ENCODE measurements around the gene NR2F1. TPM values are rescaled to one million over a fixed set of nuclear protein-coding genes. Genes with fewer than 3 reads are reported as not detected.

Gene NR2F1
- total and polyA plus RNA-seq, 2 donors (not counting 1 experiment from before 2014, with no cell fraction given) = not detected

- Mint-ChIP-seq H3K4me3 (peak overlapping the region; percentile 65), H3K27ac (no peak overlapping the region), H3K4me1 (peaks cover 19% of the 10 kb centered on the region), H3K9me3 (ENCODE audit: insufficient read depth) (no peaks in the 10 kb centered on the region), H3K27me3 (peaks cover 66% of the 10 kb centered on the region)
- TF ChIP-seq EZH2 (IDR thresholded peaks at IDR 0.05; ENCODE audit: borderline replicate concordance, insufficient read depth, low read depth, low read length, poor library complexity, severe bottlenecking) (no peak), CTCF (IDR thresholded peaks at IDR 0.05) (no peak)
- peak overlapping the region; percentile 49 for H2AFZ ChIP-seq (ENCODE audit: insufficient read depth, low read depth, low read length, poor library complexity, severe bottlenecking)
- no peaks in the 10 kb centered on the region for H3K79me2 ChIP-seq (ENCODE audit: control insufficient read depth, insufficient read depth, low read length)
- peaks cover 27 to 35% of the 10 kb centered on the region in 2 donors for H3K4me1 ChIP-seq (ENCODE audit: control insufficient read depth in 2 of 2, insufficient read depth in 2 of 2, low read length in 2 of 2)
- peaks cover 0 to 42% (median 15%) of the 10 kb centered on the region in 3 donors for H3K9me3 ChIP-seq (ENCODE audit: control extremely low read depth in 1 of 3, control insufficient read depth in 2 of 3, insufficient read depth in 1 of 3, low read length in 2 of 3)
- H3K4me3 ChIP-seq (ENCODE audit: control extremely low read depth in 1 of 5, extremely low read depth in 1 of 5, insufficient read depth in 1 of 5, low read depth in 2 of 5, low read length in 4 of 5) = peak overlapping the region in 3 of 5 experiments; percentile 15 to 32 (median 30)
- CTCF ChIA-PET = interaction anchor here (1.4 kb wide), 1 partner anchor 17 kb away, joined by 3 read pairs; no protein-coding TSS in a partner anchor
- H3K36me3 ChIP-seq (replicated peaks in 1 of 2; ENCODE audit: control extremely low read depth in 1 of 2, control insufficient read depth in 1 of 2, extremely low read depth in 1 of 2, insufficient read depth in 2 of 2, low read length in 1 of 2) = no peaks in the 10 kb centered on the region
- WGBS (ENCODE audit: insufficient coverage) = 7% methylated on average over 70 of the region's 70 CpGs
- peak overlapping the region; percentile 47 for H3K9ac ChIP-seq (ENCODE audit: low read length)
- intact Hi-C loops (cut with micrococcal nuclease) = loop anchor here (2.0 to 5.0 kb wide), 2 partner anchors 14 to 37 kb away; no protein-coding TSS in a partner anchor
- POLR2A ChIA-PET = no interaction called here
- H3K4me2 ChIP-seq (replicated peaks; ENCODE audit: low read depth, low read length, poor library complexity, severe bottlenecking) = peak overlapping the region; percentile 77
- no peaks in the 10 kb centered on the region for H4K20me1 ChIP-seq (ENCODE audit: control insufficient read depth, insufficient read depth, low read length, poor library complexity, severe bottlenecking)
- peak; percentile 58 for DNase-seq
- ATAC-seq (ENCODE audit: low read depth) = peak; percentile 41
- H3K27ac ChIP-seq (ENCODE audit: low read length in 2 of 2) = no peak overlapping the region
- H3K27me3 ChIP-seq (replicated peaks in 1 of 4; ENCODE audit: control extremely low read depth in 1 of 4, control insufficient read depth in 3 of 4, insufficient read depth in 4 of 4, low read length in 3 of 4) = peaks cover 2 to 73% (median 70%) of the 10 kb centered on the region in 4 experiments
Observed at GRCh38 chr5:93570294-93571113, 12.5 kb upstream of the NR2F1 start.
